HTERT RPE-1 (cell line): Measurements from ENCODE around the gene PDE6B.
"Not testable (repeated sequence)": the region's sequence is repeated elsewhere in the genome, so short reads cannot be mapped to it uniquely, and the experiment has no call there.

Source experiments
- in situ Hi-C: fragments of 300-500 bp; cut with MboI; formaldehyde crosslinking; loops from 4 replicates; pipeline ENCODE4 v1.14.3; 2020; ENCODE audit warnings: low sequenced_read_pairs

Gene PDE6B

GRCh38 chr4:624705-625590 lies at the start of gene PDE6B:
Gene PDE6B, plus strand, starts transcription at chr4:625573. Its CDS starts 54 bp downstream, at chr4:625627.
- in situ Hi-C loops = no loop called here

GRCh38 chr4:576245-576821 lies 49.0 kb upstream of the PDE6B start, which contains the start of gene TMEM271:
Gene TMEM271, minus strand, starts transcription at chr4:576295. Its CDS starts 233 bp downstream, at chr4:576062.
- in situ Hi-C loops = no loop called here

- in situ Hi-C loops = no loop called here
These were observed 48.3 kb upstream of the PDE6B start for GRCh38 chr4:576991-577498.

- in situ Hi-C loops = no loop called here
These were observed 47.6 kb upstream of the PDE6B start for GRCh38 chr4:577499-578450.

- in situ Hi-C loops = no loop called here
These were observed 46.6 kb upstream of the PDE6B start for GRCh38 chr4:578451-579443.

GRCh38 chr4:579543-580175 lies 45.7 kb upstream of the PDE6B start:
- in situ Hi-C loops = no loop called here

GRCh38 chr4:581181-581580 lies 44.2 kb upstream of the PDE6B start:
- in situ Hi-C loops = no loop called here

GRCh38 chr4:581753-582361 lies 43.5 kb upstream of the PDE6B start:
- in situ Hi-C loops = no loop called here

GRCh38 chr4:583820-584219 lies 41.6 kb upstream of the PDE6B start:
- in situ Hi-C loops = no loop called here

- in situ Hi-C loops = no loop called here
These were observed 37.6 kb upstream of the PDE6B start for GRCh38 chr4:587671-588350.

GRCh38 chr4:588351-588849 lies 37.0 kb upstream of the PDE6B start:
- in situ Hi-C loops = no loop called here

GRCh38 chr4:589219-589963 lies 36.0 kb upstream of the PDE6B start:
- in situ Hi-C loops = no loop called here

GRCh38 chr4:590313-590841 lies 35.0 kb upstream of the PDE6B start:
- in situ Hi-C loops = no loop called here

GRCh38 chr4:592178-592577 lies 33.2 kb upstream of the PDE6B start:
- in situ Hi-C loops = not testable (repeated sequence)

GRCh38 chr4:592825-593520 lies 32.4 kb upstream of the PDE6B start:
- in situ Hi-C loops = no loop called here

- in situ Hi-C loops = no loop called here
These were observed 26.4 kb upstream of the PDE6B start for GRCh38 chr4:598925-599324.

GRCh38 chr4:600166-600565 lies 25.2 kb upstream of the PDE6B start:
- in situ Hi-C loops = no loop called here
